Stimulated activated CD4-positive, alpha-beta T cell treated with anti-CD3 and anti-CD28 coated beads, Interleukin-1b, Interleukin-23, amount 100 ng/mL, for 48 hours (primary cell): Measurements from ENCODE around the gene ACY1.
A peak's percentile ranks its signal among the peaks of the same experiment; 100 is the strongest.
"Not testable (repeated sequence)": the region's sequence is repeated elsewhere in the genome, so short reads cannot be mapped to it uniquely, and the experiment has no call there.

ENCODE experiments used
- DNase-seq: peaks from one replicate; pipeline ENCODE4 v3.0.0-alpha.2; 2020

The ACY1 gene

DNA sequence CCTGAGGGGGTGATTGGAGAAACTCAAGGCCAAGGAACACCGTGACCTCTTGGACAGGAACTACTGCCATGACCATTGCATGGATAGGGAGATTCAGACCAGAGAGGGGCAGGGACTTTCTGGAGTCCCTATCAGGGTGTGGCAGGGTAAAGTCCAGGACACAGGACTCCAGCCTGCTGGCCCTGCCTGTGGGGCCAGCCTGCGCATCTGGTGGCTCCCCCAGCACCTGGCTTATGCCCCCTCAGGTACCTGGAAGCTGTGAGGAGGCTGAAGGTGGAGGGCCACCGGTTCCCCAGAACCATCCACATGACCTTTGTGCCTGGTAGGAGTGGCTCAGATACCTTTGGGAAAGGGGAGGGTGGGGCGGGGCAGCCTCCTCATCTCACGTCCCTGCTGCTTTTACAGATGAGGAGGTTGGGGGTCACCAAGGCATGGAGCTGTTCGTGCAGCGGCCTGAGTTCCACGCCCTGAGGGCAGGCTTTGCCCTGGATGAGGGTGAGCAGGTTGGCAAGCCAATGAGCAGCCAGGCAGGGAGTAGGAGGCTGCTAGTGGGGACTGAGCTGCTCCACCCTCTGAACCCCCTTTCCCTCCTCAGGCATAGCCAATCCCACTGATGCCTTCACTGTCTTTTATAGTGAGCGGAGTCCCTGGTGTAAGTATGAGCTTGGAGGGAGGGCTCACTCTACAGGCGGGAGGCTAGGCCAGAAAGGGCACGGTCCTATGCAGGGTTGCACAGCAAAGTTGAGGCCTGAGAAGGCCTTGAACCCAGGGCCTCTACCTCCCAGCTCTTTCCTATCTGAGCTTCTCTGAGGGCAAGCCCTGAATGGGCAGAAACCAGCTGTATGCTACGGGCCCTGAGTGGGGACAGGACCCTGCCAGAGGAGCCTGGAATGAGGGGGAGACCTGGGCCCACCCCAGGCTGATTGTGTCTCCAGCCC, 2.9 kb downstream of the ACY1 start:
- DNase-seq = no peak

DNA sequence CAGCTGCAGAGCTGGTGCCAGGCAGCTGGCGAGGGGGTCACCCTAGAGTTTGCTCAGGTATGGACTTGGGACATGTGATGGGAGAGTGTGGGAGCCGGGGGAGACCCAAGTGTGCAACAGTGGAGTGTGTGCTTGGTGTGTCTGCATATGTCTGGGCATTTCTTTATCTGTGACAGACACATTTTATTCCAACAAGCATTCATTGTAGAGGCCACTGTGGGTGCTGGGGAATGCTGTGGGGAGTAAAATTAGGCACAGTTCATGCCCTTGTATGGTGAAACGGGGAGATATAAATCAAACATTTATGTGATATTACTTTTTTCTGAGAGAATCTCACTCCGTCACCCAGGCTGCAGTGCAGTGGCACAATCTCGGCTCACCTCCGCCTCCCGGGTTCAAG, 4.2 kb downstream of the ACY1 start:
- no peak for DNase-seq

DNA sequence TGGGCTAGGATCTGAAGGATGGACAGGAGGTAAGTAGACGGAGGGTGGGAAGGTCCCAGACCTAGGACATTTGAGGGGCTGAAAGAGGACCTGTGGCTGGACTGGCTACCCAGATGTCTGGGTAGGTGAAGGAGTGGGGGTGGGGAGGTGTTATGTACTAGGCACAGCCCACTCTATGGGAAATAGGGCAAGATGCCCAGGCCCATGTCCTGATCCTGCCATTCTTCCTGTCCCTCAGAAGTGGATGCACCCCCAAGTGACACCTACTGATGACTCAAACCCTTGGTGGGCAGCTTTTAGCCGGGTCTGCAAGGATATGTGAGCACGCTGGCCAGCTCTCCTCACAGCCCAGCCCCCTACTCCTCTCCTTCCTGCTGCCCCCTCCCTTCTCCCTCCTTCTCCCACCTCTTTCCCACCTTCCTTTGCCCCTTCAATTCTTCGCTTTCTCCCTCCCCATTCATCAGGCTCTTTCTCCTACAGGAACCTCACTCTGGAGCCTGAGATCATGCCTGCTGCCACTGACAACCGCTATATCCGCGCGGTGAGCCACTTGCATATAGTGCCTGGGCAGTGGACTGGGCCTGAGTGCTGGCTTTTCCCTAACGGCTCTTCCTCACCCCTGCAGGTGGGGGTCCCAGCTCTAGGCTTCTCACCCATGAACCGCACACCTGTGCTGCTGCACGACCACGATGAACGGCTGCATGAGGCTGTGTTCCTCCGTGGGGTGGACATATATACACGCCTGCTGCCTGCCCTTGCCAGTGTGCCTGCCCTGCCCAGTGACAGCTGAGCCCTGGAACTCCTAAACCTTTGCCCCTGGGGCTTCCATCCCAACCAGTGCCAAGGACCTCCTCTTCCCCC, 5.2 kb downstream of the ACY1 start:
- no peak for DNase-seq

DNA sequence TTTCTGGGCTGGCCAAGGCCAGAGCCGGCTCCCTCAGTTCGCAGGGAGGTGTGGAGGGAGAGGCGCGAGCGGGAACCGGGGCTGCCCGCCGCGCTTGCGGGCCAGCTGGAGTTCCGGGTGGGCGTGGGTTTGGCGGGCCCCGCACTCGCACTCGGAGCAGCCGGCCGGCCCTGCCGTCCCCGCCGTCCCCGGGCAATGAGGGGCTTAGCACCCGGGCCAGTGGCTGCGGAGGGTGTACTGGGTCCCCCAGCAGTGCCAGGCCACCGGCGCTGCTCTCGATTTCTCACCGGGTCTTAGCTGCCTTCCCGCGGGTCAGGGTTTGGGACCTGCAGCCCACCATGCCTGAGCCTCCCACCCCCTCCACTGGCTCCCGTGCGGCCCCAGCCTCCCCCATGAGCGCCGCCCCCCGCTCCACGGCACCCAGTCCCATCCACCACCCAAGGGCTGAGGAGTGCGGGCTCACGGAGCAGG, 7.2 kb downstream of the ACY1 start:
- DNase-seq = not testable (repeated sequence)

DNA sequence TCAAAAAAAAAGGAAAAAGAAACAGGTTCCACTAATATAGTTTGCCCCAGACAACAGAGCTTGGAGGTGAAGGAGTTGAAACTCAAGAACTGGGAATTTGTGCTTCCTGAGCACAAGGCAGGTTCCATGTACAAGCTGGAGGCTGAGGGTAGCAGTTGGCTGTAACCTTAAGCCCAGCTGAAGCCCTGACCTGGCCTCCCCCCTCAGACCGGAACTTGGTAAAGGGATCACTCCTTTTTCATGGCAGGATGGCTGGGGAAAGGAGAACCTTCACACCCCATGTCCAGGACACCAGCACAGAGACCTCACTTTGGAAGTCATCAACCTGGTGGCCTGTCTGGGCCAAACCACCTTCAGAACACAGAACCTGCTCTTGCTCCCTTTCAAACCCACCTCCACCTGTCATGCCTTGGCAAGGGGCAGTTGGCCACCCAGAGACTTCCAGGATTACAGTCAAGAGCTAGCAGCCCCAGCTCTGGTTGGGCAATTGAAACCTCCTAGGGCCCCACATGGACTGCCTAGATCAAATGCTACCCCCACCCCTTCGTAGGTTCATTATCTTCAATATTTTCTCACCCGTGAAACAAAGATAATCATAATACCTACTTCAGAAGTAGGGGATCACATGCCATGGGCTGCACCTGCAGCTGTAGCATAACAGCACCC, 8.8 kb downstream of the ACY1 start:
- no peak for DNase-seq

DNA sequence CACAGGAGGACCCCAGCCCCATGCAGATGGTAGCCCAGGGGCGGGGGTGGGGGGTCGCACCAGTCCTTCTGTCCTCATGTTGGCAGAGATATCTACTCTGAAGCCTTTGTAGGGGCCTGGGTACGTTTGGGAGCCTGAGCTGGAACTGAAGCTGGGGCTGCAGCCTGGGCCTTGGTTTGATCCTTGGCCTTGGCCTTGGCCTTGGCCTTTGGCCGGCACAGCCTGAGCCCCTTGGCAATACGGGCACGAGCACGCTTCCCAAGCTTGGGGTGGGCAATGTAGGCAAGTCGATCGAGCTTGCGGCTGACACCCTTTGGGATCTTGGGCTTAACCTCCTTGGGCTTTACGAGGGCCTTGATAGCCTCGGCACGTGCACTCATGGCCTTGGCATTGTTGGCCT, 10.3 kb downstream of the ACY1 start:
- DNase-seq = not testable (repeated sequence)

DNA sequence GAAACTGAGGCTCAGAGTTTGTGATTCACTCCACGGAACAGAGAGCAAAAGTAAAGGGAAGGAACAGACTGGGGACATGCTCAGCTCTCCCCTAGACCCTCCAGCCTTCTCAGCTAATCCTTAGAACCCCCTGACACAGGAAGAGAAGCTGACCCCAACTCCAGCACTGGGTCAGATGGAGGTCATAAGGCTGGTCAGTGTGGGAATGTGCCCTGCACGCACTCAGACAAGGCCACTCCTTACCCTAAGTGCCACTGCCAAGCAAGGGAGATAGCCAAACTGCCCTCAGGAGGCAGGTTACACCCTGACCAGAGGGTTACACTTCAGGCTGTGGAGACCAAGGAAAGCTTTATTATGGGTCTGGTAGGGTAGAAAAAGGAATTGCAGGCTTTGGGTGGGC, 11.2 kb downstream of the ACY1 start:
- DNase-seq = no peak

DNA sequence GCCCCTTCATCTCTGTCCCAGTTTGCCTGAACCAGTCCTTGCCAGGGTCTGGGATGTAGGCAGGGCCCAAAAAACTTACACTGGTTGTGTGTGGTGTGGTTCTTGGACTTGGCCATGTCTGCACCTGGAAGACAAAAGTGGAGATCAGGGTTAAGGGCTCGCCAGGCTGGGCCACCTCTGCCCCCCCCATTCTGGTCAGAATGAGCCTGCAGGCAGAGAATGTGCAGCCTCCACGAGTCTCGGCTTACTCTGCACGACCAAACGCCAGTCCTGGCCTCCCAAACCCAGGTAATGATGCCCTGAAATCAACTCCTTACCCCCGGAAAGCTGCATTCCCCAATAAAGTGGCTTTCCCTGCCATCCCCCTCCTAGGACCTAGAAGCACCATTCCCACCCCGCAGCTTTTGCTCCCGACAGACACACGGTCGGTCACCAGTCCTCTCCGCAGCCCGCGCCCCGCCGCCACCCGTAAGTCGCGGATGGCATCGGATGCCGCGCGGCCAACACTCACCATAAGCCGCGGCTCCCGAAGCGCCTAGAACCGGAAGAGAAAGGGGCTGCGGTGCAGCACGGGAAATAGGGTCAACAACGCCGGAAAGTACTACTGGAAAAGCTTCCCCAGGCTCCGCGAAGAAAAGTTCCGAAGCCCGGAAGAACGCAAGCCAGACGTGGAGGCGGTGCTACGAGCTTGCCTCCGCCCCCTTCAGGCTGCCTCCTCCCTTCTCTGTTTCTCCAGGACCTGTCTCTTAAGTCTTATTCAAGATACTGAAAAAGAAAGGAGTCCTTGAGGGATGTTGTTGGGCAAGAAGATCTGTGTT, 12.2 kb downstream of the ACY1 start, which contains the start of gene RPL29:
Gene RPL29 (minus strand): TSS at position 550 of the 818 bp plus-strand sequence. CDS start 434 bp downstream, at position 116.
- DNase-seq = peak; percentile 93

DNA sequence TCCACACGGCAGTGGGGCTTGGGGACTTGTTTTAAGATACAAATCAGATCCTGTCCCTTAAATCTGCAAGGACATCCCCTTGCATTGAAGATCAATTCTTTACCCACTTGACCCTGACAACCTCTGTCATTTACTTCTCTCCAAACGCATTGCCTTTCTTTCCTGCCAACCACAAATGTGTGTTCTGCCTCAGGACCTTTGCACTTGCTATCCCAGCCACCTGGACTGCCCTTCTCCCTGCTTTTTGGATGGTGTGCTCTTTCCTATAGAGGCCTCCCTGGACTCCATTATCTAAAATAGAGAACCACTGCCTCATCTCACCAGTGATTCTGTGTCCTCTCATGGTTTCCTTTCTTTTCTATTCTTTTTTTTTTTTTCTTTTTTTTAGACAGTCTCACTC, 13.8 kb downstream of the ACY1 start:
- no peak for DNase-seq

DNA sequence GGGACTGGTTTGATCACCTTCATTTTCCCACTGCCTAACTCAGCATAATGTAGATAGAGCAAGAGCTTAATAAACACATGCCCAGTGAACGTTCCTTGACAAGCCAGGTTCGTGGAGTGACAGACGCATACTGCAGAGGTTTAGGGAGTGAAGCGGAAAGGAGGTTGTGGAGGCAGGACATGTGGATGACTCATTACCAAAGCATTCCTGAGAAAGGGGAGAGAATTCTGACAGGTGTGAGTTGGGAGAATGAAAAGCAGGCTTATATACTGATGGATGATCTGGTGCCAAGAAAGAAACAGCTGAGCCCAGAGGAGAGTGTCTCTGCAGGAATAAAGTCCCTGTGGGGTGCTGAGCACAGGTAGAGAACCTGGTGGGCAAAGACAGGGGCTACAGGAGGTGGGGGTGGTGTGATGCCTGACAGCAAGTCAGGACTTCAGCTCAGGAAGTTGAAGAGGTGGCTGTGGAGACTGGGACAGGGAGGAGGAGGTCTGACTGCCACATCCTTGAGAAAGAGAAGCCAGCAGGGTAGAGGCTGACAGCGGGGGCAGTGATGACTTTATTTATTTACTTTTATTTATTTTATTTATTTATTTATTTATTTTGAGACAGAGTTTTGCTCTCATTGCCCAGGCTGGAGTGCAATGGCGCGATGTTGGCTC, 14.7 kb downstream of the ACY1 start:
- no peak for DNase-seq

DNA sequence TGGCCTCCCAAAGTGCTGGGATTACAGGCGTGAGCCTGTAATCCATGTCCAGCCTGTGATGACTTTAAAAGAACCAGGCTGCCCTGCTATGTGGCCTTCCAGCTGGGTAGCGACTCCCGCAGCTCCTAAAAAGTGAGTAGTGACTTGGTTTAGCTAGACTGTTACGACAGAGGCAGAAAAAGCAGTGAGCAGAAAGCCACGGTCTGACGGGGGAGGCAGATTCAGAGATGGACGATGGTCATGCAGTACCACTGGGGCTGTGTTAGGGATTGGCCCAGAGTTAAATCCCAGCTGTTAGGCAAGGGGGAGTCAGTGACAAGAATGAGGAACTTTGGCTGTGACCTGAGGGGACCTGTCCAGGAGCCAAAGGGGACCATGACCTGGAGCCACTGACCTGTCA, 15.4 kb downstream of the ACY1 start:
- no peak for DNase-seq

DNA sequence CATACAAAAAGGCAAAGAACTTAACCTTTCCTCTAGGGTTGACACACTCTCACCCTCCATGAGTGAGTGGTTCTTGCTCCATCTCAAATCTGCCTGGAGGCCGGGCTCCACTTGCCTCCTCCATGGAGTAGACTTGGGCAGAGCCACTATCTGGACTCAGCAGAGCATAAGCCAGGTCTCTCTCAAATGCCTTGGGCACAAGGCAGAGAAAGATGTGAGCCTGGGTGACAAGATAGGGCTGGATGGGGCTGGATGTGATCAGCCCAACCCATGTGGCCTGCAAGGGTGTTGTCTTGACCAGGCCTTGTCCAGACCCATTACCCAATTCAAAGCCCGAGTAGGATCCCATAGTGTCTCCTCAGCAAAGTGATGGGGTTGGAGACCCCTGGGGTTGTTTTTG, 16.5 kb downstream of the ACY1 start:
- no peak for DNase-seq

DNA sequence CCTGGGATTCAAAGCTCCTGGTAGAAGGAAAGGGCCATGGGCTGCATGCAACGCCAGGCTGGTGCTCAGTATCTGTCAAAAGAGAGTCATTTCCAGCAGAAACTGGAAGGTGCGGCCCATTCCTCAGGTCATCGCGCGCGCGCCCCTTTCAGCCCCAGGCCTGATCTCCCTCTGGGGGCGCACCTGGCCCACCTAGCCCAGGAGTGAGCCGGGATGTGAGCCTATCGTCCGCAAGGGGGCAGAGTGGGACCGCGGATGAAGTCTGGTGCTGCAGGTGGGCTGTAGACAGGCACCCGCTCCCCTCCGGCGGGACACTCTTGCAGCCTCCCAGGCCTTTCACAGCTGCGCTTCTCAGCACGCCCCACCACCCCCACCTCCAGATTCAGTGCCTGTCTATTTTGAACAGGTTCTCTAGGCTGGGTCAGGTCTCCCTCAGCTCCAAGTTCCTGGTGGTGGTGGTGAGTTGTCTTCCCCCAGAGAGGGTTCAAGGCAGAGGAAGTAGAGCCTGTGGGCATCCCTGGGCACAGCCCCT, 18.2 kb downstream of the ACY1 start:
- peak; percentile 84 for DNase-seq

DNA sequence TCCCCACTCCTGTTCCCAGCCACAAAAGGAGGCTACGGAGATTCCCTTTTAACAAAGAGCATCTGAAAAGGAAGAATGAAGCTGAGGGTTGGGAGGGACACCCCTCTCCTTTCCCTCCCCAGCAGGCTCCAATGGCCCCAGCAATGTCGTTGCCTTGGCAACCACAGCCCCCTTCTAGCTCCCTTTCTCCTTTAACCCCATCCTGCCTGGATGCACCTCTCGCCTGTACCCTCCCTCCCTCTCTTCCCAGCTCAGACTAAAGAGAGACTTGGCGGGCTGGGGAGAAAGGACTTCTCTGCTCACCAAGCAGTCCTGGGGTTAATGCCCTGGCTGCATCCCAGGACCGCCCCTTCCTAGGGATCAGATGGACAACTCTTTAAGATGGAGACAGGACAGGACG, 19.4 kb downstream of the ACY1 start:
- no peak for DNase-seq

DNA sequence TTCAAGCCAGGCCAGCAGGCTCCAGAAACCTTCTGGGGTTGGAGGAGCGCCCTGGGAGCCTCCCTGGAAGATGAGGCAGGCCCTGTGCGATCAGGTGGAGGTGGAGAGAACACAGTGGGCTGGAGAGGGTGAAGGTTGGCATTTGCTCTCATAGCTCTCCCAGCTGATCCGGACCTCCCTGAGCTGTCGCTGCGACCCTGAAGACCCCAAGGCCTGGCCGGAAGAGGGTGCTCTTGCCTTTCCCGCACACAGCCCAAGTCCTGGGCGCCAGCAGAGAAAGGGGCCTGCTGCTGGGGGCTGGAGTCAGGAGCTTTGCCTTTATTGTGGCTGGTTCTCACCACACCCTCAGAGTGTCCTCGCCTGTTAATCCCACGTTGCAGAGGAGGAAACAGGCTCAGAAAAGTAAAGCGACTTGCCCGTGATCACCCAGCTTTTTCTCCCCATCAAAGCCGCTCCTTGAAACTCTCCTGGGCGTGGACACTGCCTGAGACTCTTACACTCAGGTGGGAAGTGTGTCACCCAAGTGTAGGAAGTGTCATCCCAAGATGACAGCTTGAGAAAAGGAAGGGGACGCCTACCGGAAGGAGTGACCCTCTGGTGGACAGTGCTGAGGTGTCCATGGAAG, 20.9 kb downstream of the ACY1 start:
- DNase-seq = no peak

DNA sequence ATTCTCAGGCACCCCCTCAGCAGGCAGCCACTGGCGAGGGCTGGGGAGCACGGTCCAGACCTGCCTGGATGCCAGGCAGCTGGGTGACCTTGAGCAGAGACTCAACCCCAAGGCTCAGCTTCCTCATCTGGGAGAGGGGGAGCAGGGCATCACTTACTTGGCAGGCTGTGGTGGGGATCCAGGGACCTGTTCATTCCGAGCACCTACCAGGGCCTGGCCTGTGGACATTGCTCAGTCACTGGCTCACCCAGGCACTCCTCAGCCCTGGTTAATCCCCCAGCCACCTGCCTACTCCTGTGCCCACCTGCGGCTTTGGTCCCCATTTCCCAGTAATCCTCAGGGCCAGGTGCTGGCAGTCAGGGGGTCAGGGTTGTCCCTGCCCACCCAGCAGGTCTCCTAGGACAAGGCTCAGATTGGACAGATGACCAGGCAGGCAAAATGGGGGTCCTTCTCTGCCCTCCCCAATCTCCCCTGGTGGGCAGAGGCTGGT, 21.6 kb downstream of the ACY1 start:
- no peak for DNase-seq

DNA sequence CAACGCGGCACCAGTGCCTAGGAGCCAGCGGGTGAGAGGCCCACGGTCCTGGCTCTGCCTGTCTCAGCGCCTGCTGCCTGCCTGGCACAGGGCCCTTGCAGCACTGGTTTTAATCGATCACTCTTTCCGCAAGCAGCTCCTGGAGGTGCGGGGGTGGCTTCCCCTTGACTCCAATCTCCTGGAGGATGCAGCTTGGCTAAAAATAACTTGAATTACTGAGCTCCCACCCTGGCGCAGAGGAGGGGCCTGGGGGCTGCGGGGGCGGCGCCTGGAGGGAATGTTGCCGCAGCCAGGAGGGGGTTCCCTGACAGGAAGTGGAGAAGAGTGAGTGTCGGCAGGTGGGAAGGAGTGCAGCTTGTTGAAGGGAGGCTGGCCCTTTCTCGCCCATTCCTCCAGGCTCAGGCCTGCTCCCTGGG, 22.2 kb downstream of the ACY1 start:
- DNase-seq = no peak

DNA sequence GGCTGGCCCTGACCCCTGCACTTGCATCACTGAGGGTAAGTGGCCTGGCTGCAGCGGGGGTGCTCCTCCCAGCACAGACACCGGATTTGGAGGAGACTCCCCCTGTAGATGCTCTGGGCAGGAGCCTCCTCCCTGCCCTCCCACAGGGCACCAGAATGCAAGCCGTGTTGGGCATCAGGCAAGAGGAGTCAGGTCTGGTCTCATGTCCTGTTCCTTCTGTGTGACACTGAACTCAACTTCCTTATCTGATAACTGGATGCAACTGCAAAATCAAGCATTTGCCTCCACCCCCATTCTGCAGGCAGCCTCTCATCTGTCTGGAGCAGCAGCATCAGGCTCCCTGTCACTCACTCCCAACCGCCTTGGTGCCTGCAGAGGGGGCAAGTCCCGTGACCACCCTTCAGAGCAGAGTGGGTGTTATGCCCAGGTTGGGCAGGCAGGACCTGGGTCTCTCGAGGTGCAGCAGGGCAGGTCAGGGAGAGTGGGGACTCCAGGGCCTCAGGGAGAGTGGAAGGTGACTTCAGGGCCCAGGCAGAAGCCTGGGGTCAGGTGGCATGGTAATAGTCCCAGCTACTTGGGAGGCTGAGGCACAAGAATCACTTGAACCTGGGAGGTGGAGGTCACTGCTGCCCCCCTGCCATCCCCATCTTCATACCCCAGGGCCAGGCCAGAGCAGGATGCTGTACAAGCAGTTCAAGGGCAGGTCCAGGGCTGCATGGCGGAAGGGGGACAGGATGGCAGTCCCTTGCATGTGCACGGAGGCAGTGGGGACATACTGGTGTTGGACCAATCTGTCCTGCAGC, 22.9 kb downstream of the ACY1 start:
- no peak for DNase-seq

DNA sequence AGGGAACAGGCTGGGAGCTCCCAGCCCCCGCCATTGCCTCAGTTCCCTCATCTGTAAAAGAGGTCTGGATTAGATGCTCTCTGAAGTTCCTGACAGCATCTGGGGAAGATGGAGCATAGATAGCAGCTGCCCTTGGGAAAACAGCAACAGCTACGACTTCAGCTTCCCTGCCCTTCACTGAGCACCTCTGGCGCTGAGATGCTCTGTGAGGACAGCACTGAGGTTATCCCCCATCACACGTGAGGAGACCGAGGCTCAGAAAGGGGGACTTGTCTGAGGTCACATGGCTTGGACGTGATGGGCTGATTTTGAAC, 23.4 kb downstream of the ACY1 start:
- no peak for DNase-seq

DNA sequence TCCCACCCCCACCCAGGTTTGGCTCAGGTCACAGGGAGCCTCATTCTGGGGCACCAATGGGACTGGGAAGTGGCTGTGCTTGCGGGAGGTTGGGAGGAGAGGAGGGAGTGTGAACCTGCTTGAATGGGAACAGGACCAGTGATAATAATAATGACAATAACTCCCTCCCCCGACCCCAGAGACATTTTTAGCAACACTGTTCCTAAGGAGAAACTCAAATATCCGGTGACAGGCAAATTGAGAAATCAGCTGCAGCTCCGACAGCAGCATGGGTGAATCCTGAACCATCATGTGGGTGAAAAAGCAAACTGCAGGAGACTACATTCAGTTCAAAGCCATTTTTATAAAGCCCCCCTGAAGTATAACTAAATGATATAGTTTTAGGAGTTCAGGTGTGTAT, 24.0 kb downstream of the ACY1 start:
- no peak for DNase-seq
